Chondrocyte (in vitro differentiated cells): ENCODE measurements around the gene NDUFV3. TPM values are rescaled to one million over a fixed set of nuclear protein-coding genes. Genes with fewer than 3 reads are reported as not detected.
"Not testable (repeated sequence)": the region's sequence is repeated elsewhere in the genome, so short reads cannot be mapped to it uniquely, and the experiment has no call there.

Experiments
- DNase-seq: peaks from one replicate; pipeline ENCODE4 v3.0.0; 2021; ENCODE audit warnings: mixed read lengths, low spot score
- H3K27ac Mint-ChIP-seq: one replicate; pipeline ENCODE4 v1.8.0; 2021; ENCODE audit warnings: mild to moderate bottlenecking, moderate library complexity, mixed read lengths; ENCODE audit not compliant: unreplicated experiment
- H3K27me3 Mint-ChIP-seq: 2 replicates; pipeline ENCODE4 v1.8.0; 2021; ENCODE audit warnings: low read depth, mixed read lengths
- H3K36me3 Mint-ChIP-seq: 2 replicates; pipeline ENCODE4 v1.8.0; 2021; ENCODE audit warnings: low read depth, mixed read lengths
- H3K4me1 Mint-ChIP-seq: 2 replicates; pipeline ENCODE4 v1.8.0; 2021; ENCODE audit warnings: low read depth, mild to moderate bottlenecking, mixed read lengths
- H3K4me3 Mint-ChIP-seq: one replicate; pipeline ENCODE4 v1.8.0; 2021; ENCODE audit warnings: mild to moderate bottlenecking, moderate library complexity, mixed read lengths; ENCODE audit not compliant: unreplicated experiment
- H3K9me3 Mint-ChIP-seq: 2 replicates; pipeline ENCODE4 v1.8.0; 2021; ENCODE audit warnings: low read depth, mixed read lengths
- microRNA-seq: library from miRNA; unstranded; fragments of <30 nt; microRNA quantifications from one replicate; pipeline ENCODE4 v1.2.0, GENCODE V29; 2020; ENCODE audit warnings: borderline number of aligned reads
- total RNA-seq: library from RNA; stranded (reverse); gene quantifications from 3 replicates; pipeline ENCODE4 v1.2.1, GENCODE V29; 2021
- TF ChIP-seq, protein P1 (sequence below): fragments of 200-600 bp; sonication (generic); IDR thresholded peaks from 2 replicates; pipeline ENCODE4 v1.5.0; 2021; ENCODE audit warnings: antibody characterized with exemption, mild to moderate bottlenecking, moderate library complexity

Gene NDUFV3
- total RNA-seq, 1 donor from 2014 or later = 41.7 TPM

DNA sequence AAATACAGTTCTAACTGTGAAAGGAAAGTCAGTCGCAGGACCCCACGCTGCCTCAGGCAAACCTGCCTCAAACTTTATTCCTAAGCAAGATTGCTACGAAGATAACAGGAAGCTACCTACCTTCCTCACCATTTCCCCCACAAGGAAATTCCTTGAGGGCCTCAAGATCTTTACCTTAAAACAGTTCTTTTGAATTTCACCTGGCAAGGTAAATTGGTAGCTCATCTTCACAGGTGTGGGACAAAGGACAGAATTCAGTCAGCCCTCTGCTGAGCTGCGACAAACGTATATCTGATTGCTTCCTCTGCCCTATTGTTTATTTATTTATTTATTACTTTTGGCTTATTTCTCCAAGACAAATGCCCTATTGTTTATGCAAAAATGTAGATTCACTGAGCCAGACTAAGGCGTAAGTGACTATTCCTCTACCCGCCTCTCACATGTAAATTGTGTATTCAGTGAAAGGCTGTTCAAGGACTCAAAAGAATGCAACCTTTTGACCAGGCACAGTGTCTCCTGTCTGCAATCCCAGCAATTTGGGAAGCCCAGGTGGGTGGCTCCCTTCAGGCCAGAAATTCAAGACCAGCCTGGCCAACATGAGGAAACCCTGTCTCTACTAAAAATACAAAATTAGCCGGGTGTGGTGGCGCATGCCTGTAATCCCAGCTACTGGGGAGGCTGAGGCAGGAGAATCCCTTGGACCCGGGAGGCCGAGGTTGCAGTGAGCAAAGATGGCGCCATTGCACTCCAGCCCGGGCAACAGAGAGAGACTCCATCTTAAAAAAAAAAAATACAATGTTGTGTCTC lies 63.9 kb downstream of the NDUFV3 start:
- no peaks in the 10 kb centered on the region for H3K4me1 Mint-ChIP-seq
- peaks cover 2% of the 10 kb centered on the region for H3K36me3 Mint-ChIP-seq
- no peak for DNase-seq
- H3K4me3 Mint-ChIP-seq = no peak overlapping the region
- no peaks in the 10 kb centered on the region for H3K9me3 Mint-ChIP-seq
- TF ChIP-seq, protein P1, sequence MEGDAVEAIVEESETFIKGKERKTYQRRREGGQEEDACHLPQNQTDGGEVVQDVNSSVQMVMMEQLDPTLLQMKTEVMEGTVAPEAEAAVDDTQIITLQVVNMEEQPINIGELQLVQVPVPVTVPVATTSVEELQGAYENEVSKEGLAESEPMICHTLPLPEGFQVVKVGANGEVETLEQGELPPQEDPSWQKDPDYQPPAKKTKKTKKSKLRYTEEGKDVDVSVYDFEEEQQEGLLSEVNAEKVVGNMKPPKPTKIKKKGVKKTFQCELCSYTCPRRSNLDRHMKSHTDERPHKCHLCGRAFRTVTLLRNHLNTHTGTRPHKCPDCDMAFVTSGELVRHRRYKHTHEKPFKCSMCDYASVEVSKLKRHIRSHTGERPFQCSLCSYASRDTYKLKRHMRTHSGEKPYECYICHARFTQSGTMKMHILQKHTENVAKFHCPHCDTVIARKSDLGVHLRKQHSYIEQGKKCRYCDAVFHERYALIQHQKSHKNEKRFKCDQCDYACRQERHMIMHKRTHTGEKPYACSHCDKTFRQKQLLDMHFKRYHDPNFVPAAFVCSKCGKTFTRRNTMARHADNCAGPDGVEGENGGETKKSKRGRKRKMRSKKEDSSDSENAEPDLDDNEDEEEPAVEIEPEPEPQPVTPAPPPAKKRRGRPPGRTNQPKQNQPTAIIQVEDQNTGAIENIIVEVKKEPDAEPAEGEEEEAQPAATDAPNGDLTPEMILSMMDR = no peak
- no peaks in the 10 kb centered on the region for H3K27me3 Mint-ChIP-seq
- no peak overlapping the region for H3K27ac Mint-ChIP-seq

GRCh38 chr21:42958122-42958521 lies 65.0 kb downstream of the NDUFV3 start:
- H3K36me3 Mint-ChIP-seq, DNase-seq, H3K27me3 Mint-ChIP-seq, H3K4me3 Mint-ChIP-seq, H3K9me3 Mint-ChIP-seq, H3K4me1 Mint-ChIP-seq, H3K27ac Mint-ChIP-seq: not testable (repeated sequence)

DNA sequence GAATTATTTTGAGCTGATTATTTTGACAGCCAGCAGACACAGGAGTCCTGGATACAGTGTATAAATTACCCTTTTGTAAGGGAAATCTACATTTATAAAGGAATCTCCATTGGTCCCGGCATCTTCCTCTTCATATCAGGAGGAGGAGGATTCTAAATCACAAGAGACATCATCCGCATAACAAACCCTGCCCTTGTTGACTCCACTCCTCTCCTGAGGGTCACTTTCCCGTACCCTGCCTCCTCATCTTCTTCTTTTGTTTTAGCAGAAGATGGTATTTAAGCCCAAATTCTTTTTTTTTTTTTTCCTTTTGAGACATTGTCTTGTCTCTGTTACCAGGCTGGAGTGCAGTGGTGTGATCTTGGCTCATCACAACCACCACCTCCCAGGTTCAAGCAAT lies 66.6 kb downstream of the NDUFV3 start:
- H3K27ac Mint-ChIP-seq = no peak overlapping the region
- H3K9me3 Mint-ChIP-seq = no peaks in the 10 kb centered on the region
- H3K4me1 Mint-ChIP-seq = no peaks in the 10 kb centered on the region
- no peaks in the 10 kb centered on the region for H3K27me3 Mint-ChIP-seq
- TF ChIP-seq, protein P1 = no peak
- peaks cover 2% of the 10 kb centered on the region for H3K36me3 Mint-ChIP-seq
- no peak overlapping the region for H3K4me3 Mint-ChIP-seq
- no peak for DNase-seq

DNA sequence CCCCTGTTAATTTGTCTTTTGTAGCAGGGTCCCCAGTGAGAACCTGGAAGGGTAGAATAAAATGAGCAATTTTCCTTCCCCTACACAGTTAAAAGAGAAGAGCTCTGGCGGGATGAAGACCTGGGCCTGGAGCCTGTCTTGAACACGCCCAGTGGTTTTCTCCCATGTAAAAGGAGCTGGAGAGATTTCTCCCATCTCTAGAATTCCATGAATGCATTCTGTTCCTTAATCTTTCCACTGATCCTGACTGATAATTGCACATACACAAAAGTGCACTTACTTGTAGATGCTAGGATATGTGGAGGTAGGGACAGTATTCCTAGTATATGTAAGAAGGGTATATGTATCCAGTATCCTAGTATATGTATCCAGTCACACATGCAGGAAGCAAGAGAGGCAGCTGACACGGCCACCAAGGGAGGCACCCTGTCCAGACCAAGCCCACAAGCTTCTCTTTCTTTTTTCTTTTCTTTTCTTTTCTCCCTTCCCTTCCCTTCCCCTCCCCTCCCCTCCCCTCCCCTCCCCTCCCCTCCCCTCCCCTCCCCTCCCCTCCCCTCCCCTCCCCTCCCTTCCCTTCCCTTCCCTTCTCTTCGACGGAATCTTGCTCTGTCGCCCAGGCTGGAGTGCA lies 69.4 kb downstream of the NDUFV3 start:
- H3K4me3 Mint-ChIP-seq = no peak overlapping the region
- no peaks in the 10 kb centered on the region for H3K27me3 Mint-ChIP-seq
- H3K4me1 Mint-ChIP-seq = no peaks in the 10 kb centered on the region
- no peak for DNase-seq
- H3K9me3 Mint-ChIP-seq = no peaks in the 10 kb centered on the region
- H3K36me3 Mint-ChIP-seq = peaks cover 2% of the 10 kb centered on the region
- no peak overlapping the region for H3K27ac Mint-ChIP-seq
- TF ChIP-seq, protein P1 = no peak

Small RNA genes lying within 50 kb of the gene (microRNA-seq; reads per million reads assigned to microRNA genes)
- not detected for gene MIR5692B

Other genes with a start within 250 kb of the NDUFV3 start
- gene PDE9A, start 239.7 kb upstream of the NDUFV3 start, total RNA-seq = 0.60 to 1.2 TPM (median 1.1 TPM) in 3 replicates
- gene WDR4, start 13.8 kb upstream of the NDUFV3 start, total RNA-seq = 9.6 to 12.2 TPM (median 11.5 TPM) in 3 replicates
- gene ERVH48-1, start 32.3 kb downstream of the NDUFV3 start, total RNA-seq = not detected in 3 replicates
- gene PKNOX1, start 81.3 kb downstream of the NDUFV3 start, total RNA-seq = 12.0 to 12.9 TPM (median 12.0 TPM) in 3 replicates
- gene CBS, start 182.5 kb downstream of the NDUFV3 start, total RNA-seq = 16.6 to 92.3 TPM (median 85.1 TPM) in 3 replicates
- 9.8 to 13.7 TPM (median 11.8 TPM) in 3 replicates for gene U2AF1, start 214.3 kb downstream of the NDUFV3 start, total RNA-seq